WTC11 (cell line): ENCODE data around the gene ZC3H8. TPM values are rescaled to one million over a fixed set of nuclear protein-coding genes. Genes with fewer than 3 reads are reported as not detected.

Source experiments
- ATAC-seq: fragments of 200-7000 bp; cut with Tn5 transposase; 2 replicates; pipeline ENCODE4 v1.10.0; 2021; ENCODE audit warnings: mild to moderate bottlenecking, moderate library complexity
- CTCF ChIA-PET: fragments of 300-600 bp; sonication (Branson Sonifier 250); formaldehyde crosslinking; loops from one replicate; lab custom pipeline; 2021; ENCODE audit warnings: antibody characterized with exemption; lab: Charles Lee
- POLR2A ChIA-PET: fragments of 350-600 bp; sonication (Branson Sonifier 250); formaldehyde crosslinking; loops from one replicate; lab custom pipeline; 2021; ENCODE audit warnings: antibody characterized with exemption; lab: Charles Lee
- DNase-seq: peaks from one replicate; pipeline ENCODE4 v3.0.0; 2021; ENCODE audit warnings: low spot score
- H3K27ac Mint-ChIP-seq: 2 replicates; pipeline ENCODE4 v1.8.0; 2021; ENCODE audit warnings: mixed read lengths
- H3K27me3 Mint-ChIP-seq: 2 replicates; pipeline ENCODE4 v1.8.0; 2021; ENCODE audit warnings: low read depth, mild to moderate bottlenecking, moderate library complexity, mixed read lengths
- H3K36me3 Mint-ChIP-seq: 2 replicates; pipeline ENCODE4 v1.8.0; 2021; ENCODE audit warnings: mixed read lengths
- H3K4me1 Mint-ChIP-seq: 2 replicates; pipeline ENCODE4 v1.8.0; 2022; ENCODE audit warnings: mixed read lengths
- H3K4me3 Mint-ChIP-seq: 2 replicates; pipeline ENCODE4 v1.8.0; 2021; ENCODE audit warnings: mild to moderate bottlenecking, moderate library complexity, mixed read lengths
- H3K9me3 Mint-ChIP-seq: 2 replicates; pipeline ENCODE4 v1.8.0; 2021; ENCODE audit warnings: mixed read lengths
- AFF4 ChIP-seq: sonication (generic); formaldehyde crosslinking; IDR thresholded peaks from 2 replicates; pipeline ENCODE4 v1.8.1; 2023; ENCODE audit warnings: mild to moderate bottlenecking, missing genetic modification reagents, borderline replicate concordance
- AR ChIP-seq: fragments of 250-450 bp; sonication (Bioruptor Pico); IDR thresholded peaks from 2 replicates; pipeline ENCODE4 v1.9.0; 2021; ENCODE audit warnings: mild to moderate bottlenecking
- CREB1 ChIP-seq: sonication (generic); formaldehyde crosslinking; IDR thresholded peaks from 2 replicates; pipeline ENCODE4 v1.8.0; 2023; ENCODE audit warnings: mild to moderate bottlenecking, missing genetic modification reagents
- E2F4 ChIP-seq: sonication (generic); formaldehyde crosslinking; IDR thresholded peaks from 2 replicates; pipeline ENCODE4 v1.8.1; 2022; ENCODE audit warnings: low read depth, mild to moderate bottlenecking, moderate library complexity, missing genetic modification reagents, borderline replicate concordance
- E2F5 ChIP-seq: sonication (generic); formaldehyde crosslinking; IDR thresholded peaks from 2 replicates; pipeline ENCODE4 v1.8.1; 2022; ENCODE audit warnings: mild to moderate bottlenecking, moderate library complexity, missing genetic modification reagents
- ELF4 ChIP-seq: sonication (generic); formaldehyde crosslinking; IDR thresholded peaks from 2 replicates; pipeline ENCODE4 v1.8.1; 2022; ENCODE audit warnings: low read depth, mild to moderate bottlenecking, moderate library complexity, missing genetic modification reagents
- FOXP4 ChIP-seq: sonication (generic); formaldehyde crosslinking; IDR thresholded peaks from 2 replicates; pipeline ENCODE4 v1.8.0; 2022; ENCODE audit warnings: mild to moderate bottlenecking, missing genetic modification reagents
- GRHL2 ChIP-seq: fragments of 250-450 bp; sonication (Bioruptor Pico); IDR thresholded peaks from 2 replicates; pipeline ENCODE4 v1.8.0; 2022; ENCODE audit warnings: mild to moderate bottlenecking, moderate library complexity; ENCODE audit not compliant: insufficient replicate concordance, severe bottlenecking
- JUN ChIP-seq: sonication (generic); formaldehyde crosslinking; IDR thresholded peaks from 2 replicates; pipeline ENCODE4 v1.8.0; 2023; ENCODE audit warnings: mild to moderate bottlenecking, missing genetic modification reagents
- MXD4 ChIP-seq: fragments of 250-450 bp; sonication (Bioruptor Pico); IDR thresholded peaks from 2 replicates; pipeline ENCODE4 v1.8.0; 2021; ENCODE audit warnings: mild to moderate bottlenecking, moderate library complexity, borderline replicate concordance
- NFATC4 ChIP-seq: fragments of 250-450 bp; sonication (Bioruptor Pico); IDR thresholded peaks from 2 replicates; pipeline ENCODE4 v1.9.0; 2021; ENCODE audit warnings: mild to moderate bottlenecking
- NR2C2 ChIP-seq: sonication (generic); formaldehyde crosslinking; IDR thresholded peaks from 2 replicates; pipeline ENCODE4 v1.8.0; 2022; ENCODE audit warnings: mild to moderate bottlenecking, missing genetic modification reagents
- RELA ChIP-seq: sonication (generic); formaldehyde crosslinking; IDR thresholded peaks from 2 replicates; pipeline ENCODE4 v1.8.1; 2022; ENCODE audit warnings: missing genetic modification reagents, mild to moderate bottlenecking, borderline replicate concordance
- TEAD4 ChIP-seq: sonication (generic); formaldehyde crosslinking; IDR thresholded peaks from 2 replicates; pipeline ENCODE4 v1.8.0; 2022; ENCODE audit warnings: mild to moderate bottlenecking, missing genetic modification reagents
- USF1 ChIP-seq: sonication (generic); formaldehyde crosslinking; IDR thresholded peaks from 2 replicates; pipeline ENCODE4 v1.8.0; 2022; ENCODE audit warnings: mild to moderate bottlenecking, missing genetic modification reagents
- ZNF219 ChIP-seq: sonication (generic); formaldehyde crosslinking; IDR thresholded peaks from 2 replicates; pipeline ENCODE4 v1.8.0; 2023; ENCODE audit warnings: missing genetic modification reagents, mild to moderate bottlenecking, borderline replicate concordance
- ZNF416 ChIP-seq: fragments of 250-450 bp; sonication (Bioruptor Pico); IDR thresholded peaks from 2 replicates; pipeline ENCODE4 v1.9.0; 2021; ENCODE audit warnings: mild to moderate bottlenecking, inconsistent platforms
- total RNA-seq: library from RNA; stranded (reverse); gene quantifications from 3 replicates; pipeline ENCODE4 v1.2.3, GENCODE V29; 2021
- TF ChIP-seq, protein P1 (sequence below): fragments of 250-450 bp; sonication (Bioruptor Pico); IDR thresholded peaks from 2 replicates; pipeline ENCODE4 v2.1.2; 2022; ENCODE audit warnings: mild to moderate bottlenecking, moderate library complexity
- TF ChIP-seq, protein P2 (sequence below): fragments of 250-450 bp; sonication (Bioruptor Pico); conservative IDR thresholded peaks from 2 replicates; pipeline ENCODE4 v1.9.0; 2021; ENCODE audit warnings: mild to moderate bottlenecking

Gene ZC3H8
- total RNA-seq, 1 experiment from 2014 or later: 5.7 TPM

DNA sequence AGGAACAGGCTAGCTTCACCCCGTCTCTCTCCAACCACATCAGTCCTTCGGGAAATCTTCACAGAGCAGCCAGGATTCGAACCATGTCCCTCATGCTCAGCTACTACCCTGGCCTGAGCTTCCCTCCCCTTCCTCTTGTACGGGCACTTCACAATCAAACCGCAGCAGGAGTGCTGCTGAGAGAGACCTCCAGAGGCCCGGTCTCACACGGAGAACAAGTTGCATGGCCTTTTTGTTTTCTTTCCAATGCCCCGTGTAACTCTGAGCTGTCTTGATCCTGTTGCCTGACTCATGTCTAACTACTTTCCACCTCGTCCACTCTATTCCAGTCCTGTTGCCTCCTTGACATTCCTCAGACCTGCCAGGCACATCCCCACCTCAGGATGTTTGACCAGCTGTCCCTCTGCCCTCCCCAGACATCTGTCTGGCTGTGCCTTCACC lies 91.3 kb downstream of the ZC3H8 start:
- CTCF ChIA-PET: no interaction called here
- ATAC-seq (no peak), DNase-seq (no peak)
- Mint-ChIP-seq H3K27me3 (no peaks in the 10 kb centered on the region), H3K27ac (no peak overlapping the region), H3K36me3 (no peaks in the 10 kb centered on the region), H3K9me3 (no peaks in the 10 kb centered on the region), H3K4me3 (no peak overlapping the region), H3K4me1 (peaks cover 3% of the 10 kb centered on the region; the same call in 1 of the 2 replicates)
- TF ChIP-seq AR (CRISPR knock-in tag): no peak
- TF ChIP-seq, protein P1, sequence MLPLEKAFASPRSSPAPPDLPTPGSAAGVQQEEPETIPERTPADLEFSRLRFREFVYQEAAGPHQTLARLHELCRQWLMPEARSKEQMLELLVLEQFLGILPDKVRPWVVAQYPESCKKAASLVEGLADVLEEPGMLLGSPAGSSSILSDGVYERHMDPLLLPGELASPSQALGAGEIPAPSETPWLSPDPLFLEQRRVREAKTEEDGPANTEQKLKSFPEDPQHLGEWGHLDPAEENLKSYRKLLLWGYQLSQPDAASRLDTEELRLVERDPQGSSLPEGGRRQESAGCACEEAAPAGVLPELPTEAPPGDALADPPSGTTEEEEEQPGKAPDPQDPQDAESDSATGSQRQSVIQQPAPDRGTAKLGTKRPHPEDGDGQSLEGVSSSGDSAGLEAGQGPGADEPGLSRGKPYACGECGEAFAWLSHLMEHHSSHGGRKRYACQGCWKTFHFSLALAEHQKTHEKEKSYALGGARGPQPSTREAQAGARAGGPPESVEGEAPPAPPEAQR (CRISPR knock-in tag): no peak
- TF ChIP-seq, protein P2, sequence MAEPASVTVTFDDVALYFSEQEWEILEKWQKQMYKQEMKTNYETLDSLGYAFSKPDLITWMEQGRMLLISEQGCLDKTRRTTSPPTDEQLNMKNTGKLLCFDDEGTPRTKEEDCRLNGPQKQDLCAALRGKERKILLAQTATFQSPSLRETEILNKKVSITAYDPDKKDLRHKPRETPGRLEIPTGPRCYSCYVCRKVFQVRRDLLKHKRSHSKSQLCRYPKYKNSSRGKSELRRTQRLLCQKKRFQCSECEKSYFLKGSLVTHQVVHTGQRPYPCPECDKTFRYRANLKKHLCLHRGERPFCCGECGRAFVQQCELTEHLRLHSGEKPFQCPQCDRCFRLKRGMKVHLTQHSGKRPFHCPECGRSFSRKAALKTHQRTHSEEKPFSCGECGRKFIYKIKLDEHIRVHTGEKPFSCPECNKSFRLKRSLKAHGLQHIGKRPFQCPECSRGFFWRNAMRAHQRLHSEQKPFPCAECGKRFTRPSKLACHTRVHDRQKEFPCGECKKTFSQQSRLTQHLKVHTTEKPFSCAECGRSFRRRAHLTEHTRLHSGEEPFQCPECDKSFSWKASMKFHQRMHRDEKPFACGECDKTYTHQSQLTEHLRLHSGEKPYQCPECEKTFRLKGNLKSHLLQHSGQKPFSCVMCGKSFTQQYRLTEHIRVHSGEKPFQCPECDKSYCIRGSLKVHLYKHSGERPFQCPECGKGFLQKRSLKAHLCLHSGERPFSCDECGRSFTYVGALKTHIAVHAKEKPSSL (CRISPR knock-in tag): no peak
- TF ChIP-seq ELF4 (CRISPR knock-in tag): no peak
- TF ChIP-seq USF1: no peak
- no peak for TF ChIP-seq E2F5
- no peak for TF ChIP-seq CREB1
- no peak for TF ChIP-seq GRHL2 (CRISPR knock-in tag)
- TF ChIP-seq TEAD4 (CRISPR knock-in tag): no peak
- TF ChIP-seq FOXP4 (CRISPR knock-in tag): no peak
- no peak for TF ChIP-seq ZNF219 (CRISPR knock-in tag)
- no peak for TF ChIP-seq MXD4
- TF ChIP-seq RELA: no peak
- TF ChIP-seq NR2C2 (CRISPR knock-in tag): no peak
- no peak for TF ChIP-seq NFATC4 (CRISPR knock-in tag)
- no peak for TF ChIP-seq AFF4 (CRISPR knock-in tag)
- no peak for TF ChIP-seq ZNF416 (CRISPR knock-in tag)
- no peak for TF ChIP-seq JUN (CRISPR knock-in tag)
- TF ChIP-seq E2F4: no peak
- POLR2A ChIA-PET: no interaction called here
